K562 (cell line): ENCODE data around the gene NAPEPLD. TPM values are rescaled to one million over a fixed set of nuclear protein-coding genes. Genes with fewer than 3 reads are reported as not detected.

Source experiments
- ATAC-seq: fragments of 200-7000 bp; cut with Tn5 transposase; 3 replicates; pipeline ENCODE4 v1.9.1; 2020; ENCODE audit warnings: moderate library complexity
- BruUV-seq: library from RNA; stranded (reverse); fragments of 400-500 nt; replicated peaks from 2 replicates; lab custom pipeline; 2021; lab: Mats Ljungman, UMichigan
- CTCF ChIA-PET: fragments of 300-600 bp; formaldehyde crosslinking; extraction: SDS; loops from one replicate; lab custom pipeline; 2021; ENCODE audit warnings: low intra/inter-chr PET ratio; lab: Yijun Ruan, JAX
- POLR2A ChIA-PET: fragments of 300-600, 350-650 bp; sonication (Branson Sonifier 250); formaldehyde crosslinking; extraction: SDS; loops from one replicate; lab custom pipeline; 2021; ENCODE audit warnings: antibody characterized with exemption, inconsistent platforms; lab: Yijun Ruan, JAX
- DNase-seq, 4 experiments: peaks; one replicate each; pipeline versions ENCODE4 v3.0.0 to v3.0.0-alpha.2; 2011 to 2018; ENCODE audit warnings: low spot score in 3 of 4, mixed read lengths in 3 of 4; ENCODE audit errors: extremely low read depth in 1 of 4
- FAIRE-seq: peaks from 2 replicates; lab custom pipeline; 2011; peaks lifted over from hg19 to GRCh38; lab: Jason Lieb, UNC
- H2AFZ ChIP-seq: 2 replicates; pipeline ENCODE4 v1.6.0; 2011; ENCODE audit warnings: low read depth, low read length, control low read depth, inconsistent platforms
- H3K27ac ChIP-seq: fragments of 200-600 bp; 3 replicates; pipeline ENCODE4 v1.8.0; 2011; ENCODE audit warnings: low read depth, mild to moderate bottlenecking, control low read depth, inconsistent platforms, low read length, moderate library complexity, mixed read lengths; ENCODE audit errors: extremely low read depth
- H3K27me3 ChIP-seq, 2 experiments: fragments of 300-600 bp in 1 of 2; 2 replicates in 1 of 2; 3 replicates in 1 of 2; pipeline versions ENCODE4 v1.6.0 to v1.8.0; 2011; ENCODE audit warnings: inconsistent platforms in 2 of 2, low read length in 2 of 2, mild to moderate bottlenecking in 1 of 2, mixed read lengths in 1 of 2, moderate library complexity in 1 of 2; ENCODE audit not compliant: control insufficient read depth in 2 of 2, insufficient read depth in 2 of 2
- H3K36me3 ChIP-seq: fragments of 300-600 bp; 3 replicates; pipeline ENCODE4 v1.8.0; 2011; ENCODE audit warnings: mild to moderate bottlenecking, low read length, inconsistent platforms; ENCODE audit not compliant: control insufficient read depth, insufficient read depth
- H3K4me1 ChIP-seq, 2 experiments: fragments of 200-600 bp in 1 of 2; replicated peaks in 1 of 2; 2 replicates in 1 of 2; 3 replicates in 1 of 2; pipeline versions ENCODE4 v1.5.1 to v1.8.0; 2011; ENCODE audit warnings: inconsistent platforms in 2 of 2, low read length in 2 of 2, mild to moderate bottlenecking in 1 of 2, mixed read lengths in 1 of 2, moderate library complexity in 1 of 2; ENCODE audit not compliant: control insufficient read depth in 2 of 2, insufficient read depth in 2 of 2
- H3K4me2 ChIP-seq: 2 replicates; pipeline ENCODE4 v1.6.1; 2011; ENCODE audit warnings: low read length, control low read depth, inconsistent platforms, mixed read lengths; ENCODE audit not compliant: insufficient read depth
- H3K4me3 ChIP-seq: fragments of 200-600 bp; sonication (generic), shearing (Covaris generic); 2 replicates; pipeline ENCODE4 v1.5.1; 2016; ENCODE audit warnings: control low read depth, inconsistent platforms
- H3K79me2 ChIP-seq: fragments of 200-600 bp; 3 replicates; pipeline ENCODE4 v1.8.0; 2011; ENCODE audit warnings: low read length, inconsistent platforms; ENCODE audit not compliant: control insufficient read depth, insufficient read depth
- H3K9ac ChIP-seq, 2 experiments: 2 replicates each; pipeline versions ENCODE4 v1.6.0 to v1.6.1; 2011; ENCODE audit warnings: low read depth in 2 of 2, low read length in 2 of 2, control low read depth in 1 of 2, inconsistent platforms in 1 of 2, mild to moderate bottlenecking in 1 of 2, mixed read lengths in 1 of 2; ENCODE audit not compliant: insufficient read depth in 1 of 2
- H3K9me1 ChIP-seq: one replicate; pipeline ENCODE4 v1.6.0; 2011; ENCODE audit warnings: inconsistent platforms, mild to moderate bottlenecking, low read length, moderate library complexity; ENCODE audit not compliant: control insufficient read depth, insufficient read depth
- H3K9me3 ChIP-seq: replicated peaks from 2 replicates; pipeline ENCODE4 v1.5.1; 2011; ENCODE audit warnings: low read depth, low read length, inconsistent platforms; ENCODE audit not compliant: control insufficient read depth, insufficient read depth
- H4K20me1 ChIP-seq: replicated peaks from 2 replicates; pipeline ENCODE4 v1.6.1; 2011; ENCODE audit warnings: low read length, inconsistent platforms, mixed read lengths; ENCODE audit not compliant: control insufficient read depth, insufficient read depth
- ARNT ChIP-seq, 2 experiments: fragments of 450-650 bp; IDR thresholded peaks; 2 replicates each; pipeline ENCODE4 v1.6.1; 2016; ENCODE audit warnings: mild to moderate bottlenecking in 1 of 2
- CBFA2T3 ChIP-seq: fragments of 450-650 bp; IDR thresholded peaks from 2 replicates; pipeline ENCODE4 v1.6.1; 2017
- CEBPZ ChIP-seq: fragments of 150-350 bp; IDR thresholded peaks from 2 replicates; pipeline ENCODE4 v1.6.1; 2014; ENCODE audit warnings: low read depth, mild to moderate bottlenecking, low read length, borderline replicate concordance
- E2F5 ChIP-seq: sonication (generic); formaldehyde crosslinking; IDR thresholded peaks from 2 replicates; pipeline ENCODE4 v1.8.0; 2022; ENCODE audit warnings: mild to moderate bottlenecking, missing genetic modification reagents
- EHMT2 ChIP-seq: fragments of 450-650 bp; IDR thresholded peaks from 2 replicates; pipeline ENCODE4 v1.6.1; 2018; ENCODE audit warnings: antibody characterized with exemption
- KDM1A ChIP-seq, 2 experiments: fragments of 450-650 bp; IDR thresholded peaks; 2 replicates each; pipeline ENCODE4 v1.6.1; 2016; ENCODE audit warnings: mild to moderate bottlenecking in 2 of 2
- MTA2 ChIP-seq: fragments of 450-650 bp; IDR thresholded peaks from 2 replicates; pipeline ENCODE4 v1.6.1; 2016; ENCODE audit warnings: low read depth
- NFRKB ChIP-seq: fragments of 450-650 bp; IDR thresholded peaks from 2 replicates; pipeline ENCODE4 v1.6.1; 2016; ENCODE audit warnings: low read depth
- SRSF3 ChIP-seq: fragments of 200-400 bp; formaldehyde crosslinking; IDR thresholded peaks from 2 replicates; pipeline ENCODE4 v1.6.1; 2016; ENCODE audit warnings: mild to moderate bottlenecking, low read length, moderate library complexity; ENCODE audit not compliant: insufficient read depth
- ZFP36 ChIP-seq: fragments of 150-350 bp; IDR thresholded peaks from 2 replicates; pipeline ENCODE4 v1.6.1; 2018; ENCODE audit warnings: low read length, low read depth; ENCODE audit not compliant: partially characterized antibody
- ZNF407 ChIP-seq: fragments of 450-650 bp; IDR thresholded peaks from 2 replicates; pipeline ENCODE4 v1.6.1; 2016; ENCODE audit warnings: low read depth
- ZSCAN29 ChIP-seq: fragments of 450-650 bp; IDR thresholded peaks from 2 replicates; pipeline ENCODE4 v1.6.1; 2017
- in situ Hi-C: fragments of 300-500 bp; cut with MboI; formaldehyde crosslinking; loops from 4 replicates; pipeline ENCODE4 v1.15.0; 2018; ENCODE audit warnings: inconsistent platforms, mixed read lengths
- intact Hi-C: fragments of 100-400 bp; cut with micrococcal nuclease; formaldehyde crosslinking; loops from 2 replicates; pipeline ENCODE4 v1.14.2; 2022
- polyA plus RNA-seq, 8 experiments: library from polyadenylated mRNA; depleted of rRNA in 4 of 8; stranded (reverse) in 5 of 8; unstranded in 3 of 8; fragments of >200 nt; fragmentation: Nextera tagmentation in 2 of 8; fragmentation: Illumina TruSeq in 1 of 8; extraction: Ambion mirVana in 2 of 8; extraction: Trizol in 1 of 8; gene quantifications; 2 replicates each; pipeline versions ENCODE4 v1.2.1 to v1.2.3, GENCODE V29; 2011 to 2014; ENCODE audit warnings: inconsistent platforms in 1 of 8, missing spikeins in 1 of 8
- total RNA-seq, 7 experiments: library from RNA; depleted of rRNA in 6 of 7; stranded (reverse); fragments of >200 nt in 6 of 7; fragmentation: Illumina TruSeq in 2 of 7; extraction: Trizol in 2 of 7; gene quantifications; 2 replicates each; pipeline versions ENCODE4 v1.2.1 to v1.2.3, GENCODE V29; 2011 to 2021; ENCODE audit warnings: low replicate concordance in 1 of 7

The NAPEPLD gene
- total and polyA plus RNA-seq, 9 of the 15 experiments (the other 6 are each of a cell fraction or from before 2014, with no cell fraction given): 3.2 to 11.0 (median 7.5) TPM

GRCh38 chr7:103121641-103122040 lies 27.3 kb downstream of the NAPEPLD start:
- H2AFZ ChIP-seq: no peak overlapping the region
- no peaks in the 10 kb centered on the region for H3K9me1 ChIP-seq
- no peaks in the 10 kb centered on the region for H3K79me2 ChIP-seq
- H3K4me1 ChIP-seq: peaks cover 14 to 38% of the 10 kb centered on the region in 2 experiments
- in situ Hi-C loops (no loop called here), intact Hi-C loops (no loop called here)
- H3K4me3 ChIP-seq: no peak overlapping the region
- H3K27ac ChIP-seq: no peak overlapping the region; the same call in 2 of the 3 replicates
- DNase-seq (peak; percentile 52 to 76 (median 63)), ATAC-seq (peak; percentile 61), FAIRE-seq (peak; percentile 40)
- H3K9ac ChIP-seq: no peak overlapping the region
- H3K4me2 ChIP-seq: peak overlapping the region; percentile 10; the same call in 1 of the 2 replicates
- BruUV-seq: no TSS peak
- no peaks in the 10 kb centered on the region for H3K9me3 ChIP-seq
- 0 out of 2 replicates have a peak, but pooled peaks cover 4% of the 10 kb centered on the region for H4K20me1 ChIP-seq
- ChIA-PET POLR2A (interaction anchor here (1.0 to 2.5 kb wide), 4 partner anchors 9 to 27 kb away, joined by 4 to 17 read pairs (median 9); partner anchors contain the start of gene NAPEPLD), CTCF (no interaction called here)
- peaks cover 27% of the 10 kb centered on the region for H3K36me3 ChIP-seq
- H3K27me3 ChIP-seq: no peaks in the 10 kb centered on the region
- peak; percentile 90 for TF ChIP-seq CBFA2T3
- peak; percentile 77 for TF ChIP-seq MTA2
- no peak for TF ChIP-seq CEBPZ
- no peak for TF ChIP-seq ZSCAN29
- TF ChIP-seq ZNF407: no peak
- TF ChIP-seq EHMT2: 0 out of 2 replicates have a peak, but pooled peaks have one; percentile 22
- TF ChIP-seq ARNT (IDR thresholded peaks at IDR 0.05): no peak
- TF ChIP-seq KDM1A (IDR thresholded peaks at IDR 0.05): peak; percentile 47 to 56; a peak in 3 of 4 replicates
- no peak for TF ChIP-seq NFRKB
- TF ChIP-seq SRSF3: no peak
- no peak for TF ChIP-seq ZFP36
- TF ChIP-seq E2F5 (CRISPR knock-in tag): no peak
